Colon (tissue), 2 donors: ENCODE results near the gene TMEM222.
"Not testable (repeated sequence)": the region's sequence is repeated elsewhere in the genome, so short reads cannot be mapped to it uniquely, and the experiment has no call there.

Experiments
- FAIRE-seq: peaks from 2 replicates; lab custom pipeline; 2012; peaks lifted over from hg19 to GRCh38; lab: Jason Lieb, UNC
- donor health status: control.
- donor health status: control.

TMEM222 gene

GRCh38 chr1:27380766-27381733, 59.1 kb downstream of the TMEM222 start:
- FAIRE-seq: no peak

GRCh38 chr1:27381969-27382762, 60.2 kb downstream of the TMEM222 start:
- no peak for FAIRE-seq

GRCh38 chr1:27383039-27383605, 61.2 kb downstream of the TMEM222 start, which contains the start of gene CD164L2:
TSS of gene CD164L2 (minus strand) at chr1:27383333. CDS start at chr1:27383239, 94 bp downstream.
- FAIRE-seq: no peak

GRCh38 chr1:27383661-27384060, 61.7 kb downstream of the TMEM222 start:
- FAIRE-seq: no peak

DNA sequence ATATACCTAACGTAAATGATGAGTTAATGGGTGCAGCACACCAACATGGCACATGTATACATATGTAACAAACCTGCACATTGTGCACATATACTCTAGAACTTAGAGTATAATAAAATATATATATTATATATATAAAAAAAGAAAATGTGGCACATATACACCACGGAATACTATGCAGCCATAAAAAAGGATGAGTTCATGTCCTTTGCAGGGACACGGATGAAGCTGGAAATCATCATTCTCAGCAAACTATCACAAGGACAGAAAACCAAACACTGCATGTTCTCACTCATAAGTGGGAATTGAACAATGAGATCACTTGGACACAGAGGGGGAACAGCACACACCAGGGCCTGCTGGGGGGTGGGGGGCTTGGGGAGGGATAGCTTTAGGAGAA, 62.8 kb downstream of the TMEM222 start:
- FAIRE-seq: not testable (repeated sequence)
